SU-DHL-6 (cell line): ENCODE data around the gene SAP30L.
A peak's percentile ranks its signal among the peaks of the same experiment; 100 is the strongest.

ENCODE experiments used
- H2AFZ ChIP-seq: fragments of 200-600 bp; sonication (generic); 2 replicates; pipeline ENCODE4 v1.6.1; 2014; ENCODE audit warnings: low read depth, mild to moderate bottlenecking, moderate library complexity, mixed read lengths, antibody characterized with exemption, low read length; ENCODE audit not compliant: severe bottlenecking
- H3F3A ChIP-seq: fragments of 200-600 bp; shearing (Covaris generic); 2 replicates; pipeline ENCODE4 v1.6.0; 2016; ENCODE audit warnings: antibody characterized with exemption, mild to moderate bottlenecking; ENCODE audit not compliant: insufficient read depth
- H3K27ac ChIP-seq: fragments of 200-600 bp; sonication (generic); 2 replicates; pipeline ENCODE4 v1.5.1; 2016; ENCODE audit warnings: low read depth, mild to moderate bottlenecking, low read length, moderate library complexity, mixed read lengths
- H3K27me3 ChIP-seq: fragments of 200-600 bp; sonication (generic), shearing (Covaris generic); 2 replicates; pipeline ENCODE4 v1.6.0; 2014; ENCODE audit warnings: mild to moderate bottlenecking, low read length
- H3K36me3 ChIP-seq: fragments of 200-600 bp; sonication (generic); 2 replicates; pipeline ENCODE4 v1.6.1; 2014; ENCODE audit warnings: mild to moderate bottlenecking, low read length, mixed read lengths
- H3K4me2 ChIP-seq: fragments of 300-600, 200-600 bp; shearing (Covaris generic), sonication (generic); 2 replicates; pipeline ENCODE4 v1.6.0; 2014; ENCODE audit warnings: low read length, low read depth, mild to moderate bottlenecking; ENCODE audit not compliant: poor library complexity, severe bottlenecking
- H3K4me3 ChIP-seq: fragments of 200-600 bp; sonication (generic); 2 replicates; pipeline ENCODE4 v1.5.1; 2014; ENCODE audit warnings: antibody characterized with exemption, low read length, mild to moderate bottlenecking, mixed read lengths; ENCODE audit not compliant: insufficient read depth, poor library complexity, severe bottlenecking
- H3K79me2 ChIP-seq: fragments of 200-600 bp; sonication (generic); 2 replicates; pipeline ENCODE4 v1.6.1; 2014; ENCODE audit warnings: mild to moderate bottlenecking, low read length, moderate library complexity; ENCODE audit not compliant: insufficient read depth
- H3K9ac ChIP-seq: fragments of 200-600 bp; sonication (generic); 2 replicates; pipeline ENCODE4 v1.7.0; 2014; ENCODE audit warnings: mild to moderate bottlenecking, low read length
- H3K9me2 ChIP-seq: fragments of 200-600 bp; sonication (generic); replicated peaks from 2 replicates; pipeline ENCODE4 v1.6.1; 2014; ENCODE audit warnings: low read length; ENCODE audit not compliant: insufficient read depth
- H3K9me3 ChIP-seq: fragments of 200-600 bp; sonication (generic); 2 replicates; pipeline ENCODE4 v1.6.1; 2014; ENCODE audit warnings: low read length, mixed read lengths; ENCODE audit not compliant: insufficient read depth
- H4K20me1 ChIP-seq: fragments of 200-600 bp; sonication (generic); 2 replicates; pipeline ENCODE4 v1.6.1; 2014; ENCODE audit warnings: low read depth, mild to moderate bottlenecking, antibody characterized with exemption, low read length, moderate library complexity, mixed read lengths
- EZH2phosphoT487 ChIP-seq: fragments of 200-600 bp; sonication (generic), shearing (Covaris generic); conservative IDR thresholded peaks from 2 replicates; pipeline ENCODE4 v1.6.1; 2018; ENCODE audit warnings: mild to moderate bottlenecking, antibody characterized with exemption, low read length, moderate library complexity, mixed read lengths
- TF ChIP-seq, protein P1 (sequence below): fragments of 200-600 bp; sonication (generic); IDR thresholded peaks from one replicate; pipeline ENCODE4 v1.5.1; 2017; ENCODE audit warnings: antibody characterized with exemption, mild to moderate bottlenecking, low read length, moderate library complexity; ENCODE audit not compliant: insufficient read depth, poor library complexity, severe bottlenecking

The SAP30L gene

GRCh38 chr5:154403234-154403633, 42.6 kb upstream of the SAP30L start:
- Histone ChIP-seq H3K79me2 (no peaks in the 10 kb centered on the region), H3K4me2 (no peak overlapping the region), H3K9ac (no peak overlapping the region), H3K27me3 (no peaks in the 10 kb centered on the region), H3F3A (no peaks in the 10 kb centered on the region), H3K27ac (no peak overlapping the region), H4K20me1 (no peaks in the 10 kb centered on the region), H3K36me3 (no peaks in the 10 kb centered on the region), H2AFZ (no peak overlapping the region), H3K9me2 (no peaks in the 10 kb centered on the region), H3K9me3 (no peaks in the 10 kb centered on the region), H3K4me3 (no peak overlapping the region)
- TF ChIP-seq, protein P1, sequence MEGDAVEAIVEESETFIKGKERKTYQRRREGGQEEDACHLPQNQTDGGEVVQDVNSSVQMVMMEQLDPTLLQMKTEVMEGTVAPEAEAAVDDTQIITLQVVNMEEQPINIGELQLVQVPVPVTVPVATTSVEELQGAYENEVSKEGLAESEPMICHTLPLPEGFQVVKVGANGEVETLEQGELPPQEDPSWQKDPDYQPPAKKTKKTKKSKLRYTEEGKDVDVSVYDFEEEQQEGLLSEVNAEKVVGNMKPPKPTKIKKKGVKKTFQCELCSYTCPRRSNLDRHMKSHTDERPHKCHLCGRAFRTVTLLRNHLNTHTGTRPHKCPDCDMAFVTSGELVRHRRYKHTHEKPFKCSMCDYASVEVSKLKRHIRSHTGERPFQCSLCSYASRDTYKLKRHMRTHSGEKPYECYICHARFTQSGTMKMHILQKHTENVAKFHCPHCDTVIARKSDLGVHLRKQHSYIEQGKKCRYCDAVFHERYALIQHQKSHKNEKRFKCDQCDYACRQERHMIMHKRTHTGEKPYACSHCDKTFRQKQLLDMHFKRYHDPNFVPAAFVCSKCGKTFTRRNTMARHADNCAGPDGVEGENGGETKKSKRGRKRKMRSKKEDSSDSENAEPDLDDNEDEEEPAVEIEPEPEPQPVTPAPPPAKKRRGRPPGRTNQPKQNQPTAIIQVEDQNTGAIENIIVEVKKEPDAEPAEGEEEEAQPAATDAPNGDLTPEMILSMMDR, result no peak
- TF ChIP-seq EZH2phosphoT487, result no peak

DNA sequence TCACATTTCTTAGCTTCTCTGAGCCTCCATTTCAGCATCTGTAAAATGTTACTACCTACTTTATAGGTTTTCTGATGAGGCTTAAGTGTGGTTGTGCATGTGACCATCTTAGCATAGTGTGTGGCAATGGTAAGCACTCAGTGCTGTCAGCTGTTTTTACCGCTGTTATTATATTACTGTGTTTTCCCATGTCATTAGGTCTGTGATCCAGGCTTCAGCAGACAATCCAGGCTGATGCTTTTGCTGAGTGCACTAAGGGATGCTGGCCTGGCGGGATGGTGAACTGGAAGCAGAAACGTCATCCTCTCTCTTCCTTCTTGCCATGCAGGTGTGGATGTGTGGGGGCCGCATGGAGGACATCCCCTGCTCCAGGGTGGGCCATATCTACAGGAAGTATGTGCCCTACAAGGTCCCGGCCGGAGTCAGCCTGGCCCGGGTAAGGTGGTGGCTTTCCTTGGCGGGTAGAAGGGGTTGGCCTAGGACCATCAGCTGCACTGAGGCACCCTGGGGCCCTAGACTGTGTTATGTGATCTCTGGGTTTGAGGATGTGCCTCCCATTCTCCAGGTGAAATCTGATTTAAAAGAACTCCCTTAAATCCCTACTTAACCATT, 41.9 kb upstream of the SAP30L start:
- Histone ChIP-seq H3K79me2 (no peaks in the 10 kb centered on the region), H3K9ac (no peak overlapping the region)
- TF ChIP-seq EZH2phosphoT487, result no peak
- TF ChIP-seq, protein P1, result no peak

GRCh38 chr5:154405078-154405792, 40.6 kb upstream of the SAP30L start:
- Histone ChIP-seq H3K9ac (no peak overlapping the region; the same call in 1 of the 2 replicates), H3F3A (no peaks in the 10 kb centered on the region), H3K4me3 (no peak overlapping the region), H3K27me3 (no peaks in the 10 kb centered on the region), H3K36me3 (no peaks in the 10 kb centered on the region), H3K9me3 (no peaks in the 10 kb centered on the region), H2AFZ (peak overlapping the region; percentile 74), H3K27ac (no peak overlapping the region), H3K79me2 (no peaks in the 10 kb centered on the region), H4K20me1 (no peaks in the 10 kb centered on the region), H3K4me2 (peak overlapping the region; percentile 35), H3K9me2 (no peaks in the 10 kb centered on the region)
- TF ChIP-seq EZH2phosphoT487, result no peak
- TF ChIP-seq, protein P1, result peak; percentile 69

More for the DNA sequence above, 41.9 kb upstream of the SAP30L start:
- no peak overlapping the region for H3K4me3 ChIP-seq
- H3K36me3 ChIP-seq, result no peaks in the 10 kb centered on the region
- no peaks in the 10 kb centered on the region for H3K9me2 ChIP-seq
- no peak overlapping the region for H3K27ac ChIP-seq
- no peaks in the 10 kb centered on the region for H3K27me3 ChIP-seq
- H3F3A ChIP-seq, result no peaks in the 10 kb centered on the region
- no peak overlapping the region for H3K4me2 ChIP-seq
- no peaks in the 10 kb centered on the region for H3K9me3 ChIP-seq
- no peaks in the 10 kb centered on the region for H4K20me1 ChIP-seq
- H2AFZ ChIP-seq, result no peak overlapping the region
